PC-3 (cell line): ENCODE measurements around the gene ZNF79.

Source experiments
- EZH2 ChIP-seq: fragments of 300-600 bp; sonication (generic); IDR thresholded peaks from one replicate; pipeline ENCODE4 v1.6.1; 2017; ENCODE audit warnings: antibody characterized with exemption, mild to moderate bottlenecking, low read length; ENCODE audit not compliant: unreplicated experiment
- EZH2phosphoT487 ChIP-seq: fragments of 300-600 bp; sonication (generic); IDR thresholded peaks from 2 replicates; pipeline ENCODE4 v1.6.1; 2018; ENCODE audit warnings: mild to moderate bottlenecking, antibody characterized with exemption, low read length, borderline replicate concordance
- TF ChIP-seq, protein P1 (sequence below): fragments of 300-600 bp; sonication (generic); conservative IDR thresholded peaks from 2 replicates; pipeline ENCODE4 v1.5.1; 2017; ENCODE audit warnings: antibody characterized with exemption, low read depth, mild to moderate bottlenecking, low read length

DNA sequence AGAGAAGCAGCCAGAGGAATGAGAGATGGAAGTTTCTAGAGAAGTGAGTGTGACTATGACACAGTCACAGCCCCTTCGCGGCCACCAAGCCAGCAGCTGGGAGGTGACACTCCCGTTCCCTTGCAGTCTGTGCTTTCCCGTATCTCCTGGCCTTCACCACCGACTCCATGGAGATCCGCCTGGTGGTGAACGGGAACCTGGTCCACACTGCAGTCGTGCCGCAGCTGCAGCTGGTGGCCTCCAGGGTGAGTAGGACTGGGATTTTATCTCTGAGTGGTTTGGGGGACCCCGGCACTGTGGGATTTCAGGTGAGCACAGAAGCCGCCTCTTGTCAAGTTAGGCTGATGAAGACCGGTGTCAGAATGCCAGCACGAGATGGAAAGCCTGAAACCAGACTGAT lies 39.3 kb upstream of the ZNF79 start:
- TF ChIP-seq, protein P1, sequence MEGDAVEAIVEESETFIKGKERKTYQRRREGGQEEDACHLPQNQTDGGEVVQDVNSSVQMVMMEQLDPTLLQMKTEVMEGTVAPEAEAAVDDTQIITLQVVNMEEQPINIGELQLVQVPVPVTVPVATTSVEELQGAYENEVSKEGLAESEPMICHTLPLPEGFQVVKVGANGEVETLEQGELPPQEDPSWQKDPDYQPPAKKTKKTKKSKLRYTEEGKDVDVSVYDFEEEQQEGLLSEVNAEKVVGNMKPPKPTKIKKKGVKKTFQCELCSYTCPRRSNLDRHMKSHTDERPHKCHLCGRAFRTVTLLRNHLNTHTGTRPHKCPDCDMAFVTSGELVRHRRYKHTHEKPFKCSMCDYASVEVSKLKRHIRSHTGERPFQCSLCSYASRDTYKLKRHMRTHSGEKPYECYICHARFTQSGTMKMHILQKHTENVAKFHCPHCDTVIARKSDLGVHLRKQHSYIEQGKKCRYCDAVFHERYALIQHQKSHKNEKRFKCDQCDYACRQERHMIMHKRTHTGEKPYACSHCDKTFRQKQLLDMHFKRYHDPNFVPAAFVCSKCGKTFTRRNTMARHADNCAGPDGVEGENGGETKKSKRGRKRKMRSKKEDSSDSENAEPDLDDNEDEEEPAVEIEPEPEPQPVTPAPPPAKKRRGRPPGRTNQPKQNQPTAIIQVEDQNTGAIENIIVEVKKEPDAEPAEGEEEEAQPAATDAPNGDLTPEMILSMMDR = no peak
- TF ChIP-seq EZH2phosphoT487 (no peak), EZH2 (no peak)
